T-helper 1 cell (primary cell): ENCODE data around the gene STING1.
"Not testable (repeated sequence)": the region's sequence is repeated elsewhere in the genome, so short reads cannot be mapped to it uniquely, and the experiment has no call there.

Experiments used
- DNase-seq, 5 donors: peaks; one replicate each; pipeline ENCODE4 v3.0.0-alpha.2; 2012 to 2020

The STING1 gene

DNA sequence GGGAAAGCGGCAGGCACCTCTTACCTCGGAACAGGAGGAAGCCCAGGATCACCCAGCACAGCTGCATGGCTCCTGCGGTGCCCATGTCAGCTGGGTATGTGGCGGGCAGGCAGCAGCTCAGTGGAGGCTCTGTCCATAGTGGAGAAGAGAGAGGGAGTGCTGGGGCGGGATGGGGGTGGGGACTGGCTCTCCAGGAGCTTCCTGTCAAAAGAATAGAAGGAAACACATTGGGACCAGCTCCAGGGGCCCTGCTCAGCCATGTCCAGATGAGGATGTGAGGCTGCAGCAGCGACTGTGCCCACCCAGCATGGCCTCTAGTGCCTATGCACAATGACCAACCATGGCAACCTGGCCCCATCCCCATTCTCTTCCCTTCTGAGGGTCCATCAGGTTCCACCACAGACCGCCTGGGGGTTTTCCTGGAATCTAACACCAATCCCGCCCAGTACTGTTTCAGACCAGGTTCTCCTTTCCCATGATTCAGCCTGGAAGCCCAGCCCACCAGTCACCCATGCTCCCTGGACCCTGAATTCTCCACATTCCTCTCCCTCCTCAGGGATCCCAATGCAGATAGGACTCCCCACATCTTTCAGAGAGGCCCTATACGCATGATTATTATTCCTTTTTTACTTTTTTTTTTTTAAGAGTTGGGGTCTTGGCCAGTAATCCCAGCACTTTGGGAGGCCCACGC is 19.8 kb downstream of the STING1 start, which contains the start of gene ECSCR:
Gene ECSCR, minus strand, starts transcription at position 158 of the 691 bp plus-strand sequence. Its CDS starts 73 bp downstream, at position 85.
- no peak for DNase-seq

- no peak for DNase-seq
Observed at GRCh38 chr5:139461698-139462097, 20.9 kb downstream of the STING1 start.

DNA sequence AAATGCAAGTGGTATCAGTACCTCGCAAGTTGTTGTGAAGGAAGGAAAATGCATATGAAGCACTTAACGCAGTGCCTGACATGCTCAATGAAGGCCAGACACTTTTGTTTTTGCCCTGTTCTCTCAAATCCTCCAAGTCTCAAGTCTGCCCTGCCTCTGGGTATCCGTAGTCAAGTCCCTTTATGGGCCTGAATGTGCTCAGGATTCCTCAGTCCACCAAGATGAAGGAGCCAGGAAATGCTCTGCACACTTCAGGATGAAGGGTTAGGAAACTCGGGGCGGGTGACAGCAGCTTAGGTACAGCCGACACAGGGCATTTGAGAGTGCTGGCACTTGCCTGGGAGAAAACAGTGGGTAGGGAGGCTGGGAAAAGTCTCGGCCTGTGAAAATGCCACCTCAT is 21.4 kb downstream of the STING1 start:
- no peak for DNase-seq

DNA sequence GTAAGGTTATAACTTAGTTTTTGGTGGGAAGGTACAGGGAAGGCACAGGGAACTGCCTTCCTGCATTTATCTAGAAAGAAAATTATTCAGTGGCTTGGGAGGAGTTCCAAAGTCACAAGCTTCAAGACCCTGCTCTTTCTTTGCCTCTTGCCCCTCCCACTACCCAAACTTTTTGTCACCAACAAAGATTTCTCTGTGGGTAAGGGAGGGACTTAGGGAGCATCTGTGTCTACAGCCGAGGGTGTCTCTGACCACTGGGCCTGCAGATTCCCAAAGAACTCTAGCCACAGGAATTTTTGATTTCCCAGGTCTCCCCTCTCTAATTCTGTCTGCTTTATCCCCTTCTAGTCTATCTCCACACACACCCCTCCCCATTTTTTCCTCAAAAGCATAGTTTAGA is 22.1 kb downstream of the STING1 start:
- DNase-seq: no peak

GRCh38 chr5:139459451-139459934 is 23.1 kb downstream of the STING1 start:
- peak in 1 of 5 donors; percentile 48 for DNase-seq

- DNase-seq: peak; percentile 56 to 94 (median 74)
Observed at GRCh38 chr5:139458580-139459407, 23.8 kb downstream of the STING1 start.

DNA sequence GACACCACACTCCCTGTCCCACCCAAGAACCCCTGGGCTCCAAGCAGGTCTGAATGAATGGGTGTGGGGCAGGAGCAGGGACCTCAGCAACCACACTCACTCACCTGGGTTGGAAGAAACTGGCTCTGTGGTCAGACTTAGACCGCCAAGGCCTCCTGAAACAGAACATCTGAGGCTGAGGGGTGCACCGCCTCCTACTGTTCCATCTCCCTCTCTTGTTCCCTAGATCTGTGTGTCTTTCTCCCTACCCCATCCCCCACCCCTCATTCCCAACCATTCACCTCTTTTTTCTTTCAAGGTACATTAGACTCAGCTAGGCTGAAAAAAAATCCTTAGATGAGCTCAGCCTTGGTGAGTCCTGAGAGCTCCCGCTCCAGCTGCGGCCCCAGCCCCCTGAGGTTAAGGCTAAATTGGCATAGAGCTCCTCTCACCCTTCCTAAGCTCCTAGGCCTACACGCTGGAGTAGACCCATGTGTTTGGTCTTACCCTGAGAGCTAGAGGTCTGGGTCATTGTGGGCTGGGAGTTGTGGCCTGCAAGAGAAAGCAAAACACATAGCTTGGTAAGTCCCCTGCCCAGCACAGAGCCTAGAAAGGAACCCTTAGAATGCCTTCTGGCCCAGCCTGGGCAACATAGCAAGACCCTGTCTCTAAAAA is 24.8 kb downstream of the STING1 start:
- peak in 1 of 5 donors; percentile 36 for DNase-seq

- DNase-seq: no peak
Observed at GRCh38 chr5:139457241-139457640, 25.3 kb downstream of the STING1 start.

GRCh38 chr5:139456776-139457175 is 25.8 kb downstream of the STING1 start:
- DNase-seq: no peak

DNA sequence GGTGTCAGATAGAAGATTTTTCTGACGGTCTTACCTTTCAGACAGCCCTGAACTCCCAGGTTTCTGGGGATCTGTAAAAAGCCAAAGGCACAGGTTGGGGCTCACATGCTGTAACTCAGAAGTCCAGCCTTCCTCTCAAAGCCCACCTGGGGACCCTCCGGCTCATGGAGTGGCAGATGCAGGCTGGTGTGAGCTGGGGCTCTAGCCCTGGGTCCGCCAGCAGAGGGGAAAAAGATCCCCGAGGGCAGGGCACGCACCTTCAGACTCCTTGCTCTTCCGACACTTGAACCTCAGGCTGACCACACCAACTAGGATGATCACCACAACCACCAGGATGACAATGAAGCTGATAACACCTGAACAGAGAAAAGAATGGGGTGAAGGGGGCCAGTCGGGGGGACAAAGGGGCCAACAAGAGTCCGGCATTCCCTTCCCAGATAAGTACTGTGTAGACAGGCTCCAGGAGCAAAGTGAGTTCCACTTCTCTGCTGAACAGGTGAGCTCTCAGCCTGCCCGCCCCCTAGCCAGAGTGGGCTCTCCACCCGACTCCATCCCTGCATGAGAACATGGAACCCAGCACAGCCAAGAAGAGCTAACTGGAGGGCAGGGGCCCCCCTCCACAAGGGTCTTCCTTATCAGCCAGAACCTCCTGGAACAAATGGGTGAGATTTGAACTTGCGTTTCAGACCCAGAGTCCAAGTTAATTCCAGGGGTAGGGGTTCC is 27.8 kb downstream of the STING1 start:
- DNase-seq: no peak

DNA sequence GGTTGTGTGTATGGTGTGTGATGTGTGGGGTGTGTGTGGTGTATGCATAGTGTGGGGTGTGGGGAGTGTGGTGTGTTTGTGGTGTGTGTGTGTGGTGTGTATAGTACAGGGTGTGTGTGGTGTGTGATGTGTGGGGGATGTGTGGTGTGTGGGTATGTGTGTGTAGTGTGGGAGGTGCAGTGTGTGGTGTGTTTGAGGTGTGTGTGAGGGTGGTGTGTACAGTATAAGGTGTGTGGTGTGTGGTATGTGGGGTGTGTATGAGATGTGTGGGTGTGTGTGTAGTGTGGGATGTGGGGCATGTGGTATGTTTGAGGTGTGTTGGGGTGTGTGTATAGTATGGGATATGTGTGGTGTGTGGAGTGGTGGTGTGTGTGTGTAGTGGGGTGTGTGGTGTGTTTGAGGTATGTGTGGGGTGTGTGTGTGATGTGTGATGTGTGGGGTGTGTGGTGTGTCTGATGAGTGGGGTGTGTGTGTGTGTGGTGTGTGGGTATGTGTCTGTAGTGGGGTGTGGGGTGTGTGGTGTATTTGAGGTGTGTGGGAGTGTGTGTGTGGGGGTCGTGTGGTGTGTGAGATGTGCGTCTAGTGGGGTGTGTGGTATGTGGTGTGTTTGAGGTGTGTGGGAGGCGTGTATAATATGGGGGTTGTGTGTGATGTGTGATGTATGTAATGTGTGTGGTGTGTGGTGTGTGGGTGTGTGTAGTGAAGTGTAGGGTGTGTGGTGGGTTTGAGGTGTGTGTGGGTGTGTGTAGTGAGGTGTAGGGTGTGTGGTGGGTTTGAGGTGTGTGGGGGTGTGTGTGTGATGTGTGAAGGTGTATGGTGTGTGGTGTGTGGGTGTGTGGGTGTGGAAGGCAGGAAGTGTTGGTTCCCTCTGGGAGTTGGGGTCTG is 28.6 kb downstream of the STING1 start:
- peak in 1 of 5 donors; percentile 52 for DNase-seq

DNA sequence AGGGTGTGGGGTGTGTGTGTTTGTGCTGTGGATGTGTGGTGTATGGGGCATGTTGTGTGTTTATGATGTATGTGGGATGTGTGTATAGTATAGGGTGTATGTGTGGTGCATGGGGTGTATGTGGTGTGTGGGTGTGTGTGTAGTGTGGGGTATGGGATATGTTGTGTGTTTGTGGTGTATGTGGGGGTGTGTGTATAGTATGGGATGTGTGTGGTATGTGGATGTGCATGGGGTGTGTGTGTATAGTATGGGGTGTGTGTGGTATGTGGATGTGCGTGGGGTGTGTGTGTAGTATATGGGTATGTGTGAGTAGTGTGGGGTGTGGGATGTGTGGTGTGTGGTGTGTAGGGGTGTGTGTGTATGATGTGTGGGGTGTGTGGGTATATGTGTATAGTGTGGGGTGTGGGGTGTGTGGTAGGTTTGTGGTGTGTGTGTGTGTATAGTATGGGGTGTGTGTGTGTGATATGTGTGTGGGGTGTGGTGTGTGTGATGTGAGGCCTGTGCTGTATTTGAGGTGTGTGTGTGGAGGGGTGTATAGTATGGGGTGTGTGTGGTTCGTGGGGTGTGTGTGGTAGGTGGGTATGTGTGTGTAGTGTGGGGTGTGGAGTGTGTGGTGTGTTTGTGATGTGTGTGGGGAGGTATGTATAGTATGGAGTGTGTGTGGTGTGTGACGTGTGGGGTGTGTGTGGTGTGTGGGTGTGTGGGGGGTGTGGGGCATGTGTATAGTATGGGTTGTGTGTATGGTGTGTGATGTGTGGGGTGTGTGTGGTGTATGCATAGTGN is 30.5 kb downstream of the STING1 start:
- no peak for DNase-seq

DNA sequence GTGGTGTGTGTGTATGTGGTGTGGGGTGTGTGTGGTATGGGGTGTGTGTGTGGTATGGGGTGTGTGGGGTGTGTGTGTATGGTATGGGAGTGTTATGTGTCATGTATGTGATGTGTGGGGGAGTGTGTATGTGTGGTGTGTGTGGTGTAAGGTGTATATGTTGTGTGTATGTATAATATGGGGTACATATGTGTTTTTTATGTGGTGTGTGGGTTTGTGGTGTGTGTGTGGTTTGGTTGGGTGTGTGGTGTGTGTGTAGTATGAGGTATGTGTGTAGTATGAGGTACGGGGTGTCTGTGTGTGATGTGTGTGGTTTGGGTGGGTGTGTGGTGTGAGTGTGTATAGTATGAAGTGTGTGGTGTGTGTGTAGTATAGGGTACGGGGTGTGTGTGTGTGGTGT is 31.4 kb downstream of the STING1 start:
- DNase-seq: no peak

GRCh38 chr5:139446956-139447779 is 35.4 kb downstream of the STING1 start:
- DNase-seq: peak in 1 of 5 donors; percentile 81

GRCh38 chr5:139445325-139446170 is 37.0 kb downstream of the STING1 start:
- no peak for DNase-seq

DNA sequence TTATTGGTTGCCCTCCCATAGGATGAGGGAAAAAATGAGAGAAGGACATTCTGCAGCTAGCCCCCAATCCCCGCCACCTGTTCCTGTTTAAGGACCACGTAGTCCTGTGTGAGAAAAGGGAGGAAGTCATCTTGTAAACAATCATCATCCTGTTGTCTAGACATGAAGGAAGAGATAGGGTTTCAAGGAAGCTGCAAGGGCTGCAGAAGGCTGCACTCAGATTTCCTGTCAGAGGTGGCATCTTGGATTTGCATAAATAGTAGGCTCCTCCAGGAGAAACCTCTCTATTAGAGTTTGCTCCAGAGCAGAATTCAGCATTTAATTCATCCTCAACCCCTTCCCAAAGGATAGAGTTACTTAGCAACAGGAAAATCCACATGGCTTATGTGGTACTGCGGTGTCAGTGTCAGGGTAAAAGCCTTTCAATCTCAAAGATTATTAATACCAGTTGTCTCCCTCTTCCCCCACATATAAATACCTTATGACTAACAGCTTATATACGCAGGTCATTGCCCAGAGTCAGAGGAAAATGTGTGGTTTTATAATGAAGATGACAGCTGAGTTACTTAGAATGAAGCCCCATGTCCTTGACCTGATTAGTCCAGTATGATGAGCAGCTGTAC is 38.6 kb downstream of the STING1 start:
- peak in 4 of 5 donors; percentile 20 to 41 (median 26) for DNase-seq

DNA sequence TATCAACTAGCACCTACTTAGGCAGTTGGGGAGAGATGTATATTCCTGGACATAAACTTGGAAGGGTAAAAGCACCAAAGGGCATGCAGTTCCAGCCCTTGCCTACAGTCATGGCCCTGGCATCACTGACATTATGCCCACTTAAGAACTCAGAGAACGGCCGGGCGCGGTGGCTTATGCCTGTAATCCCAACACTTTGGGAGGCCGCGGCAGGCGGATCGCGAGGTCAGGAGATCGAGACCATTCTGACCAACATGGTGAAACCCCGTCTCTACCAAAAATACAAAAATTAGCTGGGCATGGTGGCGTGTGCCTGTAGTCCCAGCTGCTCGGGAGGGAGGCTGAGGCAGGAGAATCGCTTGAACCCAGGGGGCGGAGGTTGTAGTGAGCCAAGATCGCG is 42.1 kb downstream of the STING1 start:
- DNase-seq: not testable (repeated sequence)
